WTC11 (cell line): ENCODE results near the gene NUP98. TPM values are rescaled to one million over a fixed set of nuclear protein-coding genes. Genes with fewer than 3 reads are reported as not detected.

Experiments used
- ATAC-seq: fragments of 200-7000 bp; cut with Tn5 transposase; 2 replicates; pipeline ENCODE4 v1.10.0; 2021; ENCODE audit warnings: mild to moderate bottlenecking, moderate library complexity
- CTCF ChIA-PET: fragments of 300-600 bp; sonication (Branson Sonifier 250); formaldehyde crosslinking; loops from one replicate; lab custom pipeline; 2021; ENCODE audit warnings: antibody characterized with exemption; lab: Charles Lee
- POLR2A ChIA-PET: fragments of 350-600 bp; sonication (Branson Sonifier 250); formaldehyde crosslinking; loops from one replicate; lab custom pipeline; 2021; ENCODE audit warnings: antibody characterized with exemption; lab: Charles Lee
- DNase-seq: peaks from one replicate; pipeline ENCODE4 v3.0.0; 2021; ENCODE audit warnings: low spot score
- H3K27ac Mint-ChIP-seq: 2 replicates; pipeline ENCODE4 v1.8.0; 2021; ENCODE audit warnings: mixed read lengths
- H3K27me3 Mint-ChIP-seq: 2 replicates; pipeline ENCODE4 v1.8.0; 2021; ENCODE audit warnings: low read depth, mild to moderate bottlenecking, moderate library complexity, mixed read lengths
- H3K36me3 Mint-ChIP-seq: 2 replicates; pipeline ENCODE4 v1.8.0; 2021; ENCODE audit warnings: mixed read lengths
- H3K4me1 Mint-ChIP-seq: 2 replicates; pipeline ENCODE4 v1.8.0; 2022; ENCODE audit warnings: mixed read lengths
- H3K4me3 Mint-ChIP-seq: 2 replicates; pipeline ENCODE4 v1.8.0; 2021; ENCODE audit warnings: mild to moderate bottlenecking, moderate library complexity, mixed read lengths
- H3K9me3 Mint-ChIP-seq: 2 replicates; pipeline ENCODE4 v1.8.0; 2021; ENCODE audit warnings: mixed read lengths
- ATF3 ChIP-seq: sonication (generic); formaldehyde crosslinking; conservative IDR thresholded peaks from 2 replicates; pipeline ENCODE4 v1.8.1; 2022; ENCODE audit warnings: mild to moderate bottlenecking, missing genetic modification reagents
- ATF6 ChIP-seq: sonication (generic); formaldehyde crosslinking; IDR thresholded peaks from 2 replicates; pipeline ENCODE4 v1.8.1; 2023; ENCODE audit warnings: mild to moderate bottlenecking, missing genetic modification reagents
- CBFB ChIP-seq: sonication (generic); formaldehyde crosslinking; IDR thresholded peaks from 2 replicates; pipeline ENCODE4 v1.8.1; 2022; ENCODE audit warnings: mild to moderate bottlenecking, low read depth, missing genetic modification reagents
- CREM ChIP-seq: sonication (generic); formaldehyde crosslinking; IDR thresholded peaks from 2 replicates; pipeline ENCODE4 v1.8.1; 2022; ENCODE audit warnings: mild to moderate bottlenecking, missing genetic modification reagents, moderate library complexity
- FOXP4 ChIP-seq: sonication (generic); formaldehyde crosslinking; IDR thresholded peaks from 2 replicates; pipeline ENCODE4 v1.8.0; 2022; ENCODE audit warnings: mild to moderate bottlenecking, missing genetic modification reagents
- GABPB1 ChIP-seq: sonication (generic); formaldehyde crosslinking; IDR thresholded peaks from 2 replicates; pipeline ENCODE4 v1.8.1; 2023; ENCODE audit warnings: mild to moderate bottlenecking, missing genetic modification reagents
- GTF2I ChIP-seq: fragments of 250-450 bp; sonication (Bioruptor Pico); conservative IDR thresholded peaks from 2 replicates; pipeline ENCODE4 v1.4.0; 2021; ENCODE audit warnings: mild to moderate bottlenecking
- MAX ChIP-seq: sonication (generic); formaldehyde crosslinking; IDR thresholded peaks from 2 replicates; pipeline ENCODE4 v1.8.0; 2022; ENCODE audit warnings: mild to moderate bottlenecking, missing genetic modification reagents
- NFATC4 ChIP-seq: fragments of 250-450 bp; sonication (Bioruptor Pico); IDR thresholded peaks from 2 replicates; pipeline ENCODE4 v1.9.0; 2021; ENCODE audit warnings: mild to moderate bottlenecking
- NR1H2 ChIP-seq: sonication (generic); formaldehyde crosslinking; IDR thresholded peaks from 2 replicates; pipeline ENCODE4 v1.9.0; 2021; ENCODE audit warnings: mild to moderate bottlenecking, moderate library complexity, missing genetic modification reagents
- NR3C1 ChIP-seq: sonication (generic); formaldehyde crosslinking; conservative IDR thresholded peaks from 2 replicates; pipeline ENCODE4 v1.8.1; 2023; ENCODE audit warnings: low read depth, mild to moderate bottlenecking, missing genetic modification reagents
- PREB ChIP-seq: sonication (generic); formaldehyde crosslinking; IDR thresholded peaks from 2 replicates; pipeline ENCODE4 v1.8.1; 2022; ENCODE audit warnings: mild to moderate bottlenecking, missing genetic modification reagents, moderate library complexity, borderline replicate concordance
- SMAD3 ChIP-seq: sonication (generic); formaldehyde crosslinking; IDR thresholded peaks from 2 replicates; pipeline ENCODE4 v1.8.0; 2022; ENCODE audit warnings: missing genetic modification reagents, mild to moderate bottlenecking, borderline replicate concordance
- SMAD4 ChIP-seq: sonication (generic); formaldehyde crosslinking; IDR thresholded peaks from 2 replicates; pipeline ENCODE4 v1.8.0; 2022; ENCODE audit warnings: mild to moderate bottlenecking, missing genetic modification reagents
- SOX15 ChIP-seq: fragments of 250-450 bp; sonication (Bioruptor Pico); IDR thresholded peaks from 2 replicates; pipeline ENCODE4 v1.9.0; 2021; ENCODE audit warnings: mild to moderate bottlenecking
- SP1 ChIP-seq: sonication (generic); formaldehyde crosslinking; conservative IDR thresholded peaks from 2 replicates; pipeline ENCODE4 v1.8.1; 2022; ENCODE audit warnings: missing genetic modification reagents
- USF2 ChIP-seq: sonication (generic); formaldehyde crosslinking; IDR thresholded peaks from 2 replicates; pipeline ENCODE4 v1.8.1; 2023; ENCODE audit warnings: mild to moderate bottlenecking, missing genetic modification reagents, moderate library complexity
- ZNF219 ChIP-seq: sonication (generic); formaldehyde crosslinking; IDR thresholded peaks from 2 replicates; pipeline ENCODE4 v1.8.0; 2023; ENCODE audit warnings: missing genetic modification reagents, mild to moderate bottlenecking, borderline replicate concordance
- ZNF232 ChIP-seq: sonication (generic); formaldehyde crosslinking; IDR thresholded peaks from 2 replicates; pipeline ENCODE4 v1.8.0; 2022; ENCODE audit warnings: mild to moderate bottlenecking, missing genetic modification reagents
- ZNF416 ChIP-seq: fragments of 250-450 bp; sonication (Bioruptor Pico); IDR thresholded peaks from 2 replicates; pipeline ENCODE4 v1.9.0; 2021; ENCODE audit warnings: mild to moderate bottlenecking, inconsistent platforms
- ZNF423 ChIP-seq: fragments of 250-450 bp; sonication (Bioruptor Pico); IDR thresholded peaks from 2 replicates; pipeline ENCODE4 v2.1.2; 2022; ENCODE audit warnings: mild to moderate bottlenecking, moderate library complexity
- total RNA-seq: library from RNA; stranded (reverse); gene quantifications from 3 replicates; pipeline ENCODE4 v1.2.3, GENCODE V29; 2021
- TF ChIP-seq, protein P1 (sequence below): sonication (generic); formaldehyde crosslinking; IDR thresholded peaks from 2 replicates; pipeline ENCODE4 v1.8.0; 2022; ENCODE audit warnings: mild to moderate bottlenecking, missing genetic modification reagents
- TF ChIP-seq, protein P2 (sequence below): sonication (generic); formaldehyde crosslinking; IDR thresholded peaks from 2 replicates; pipeline ENCODE4 v1.8.0; 2023; ENCODE audit warnings: missing genetic modification reagents
- TF ChIP-seq, protein P3 (sequence below): fragments of 250-450 bp; sonication (Bioruptor Pico); IDR thresholded peaks from 2 replicates; pipeline ENCODE4 v1.8.0; 2021; ENCODE audit warnings: mild to moderate bottlenecking
- TF ChIP-seq, protein P4 (sequence below): sonication (generic); formaldehyde crosslinking; IDR thresholded peaks from 2 replicates; pipeline ENCODE4 v1.8.1; 2023; ENCODE audit warnings: mild to moderate bottlenecking, missing genetic modification reagents, moderate library complexity

NUP98 gene
- total RNA-seq, 1 experiment from 2014 or later: 81.4 TPM

DNA sequence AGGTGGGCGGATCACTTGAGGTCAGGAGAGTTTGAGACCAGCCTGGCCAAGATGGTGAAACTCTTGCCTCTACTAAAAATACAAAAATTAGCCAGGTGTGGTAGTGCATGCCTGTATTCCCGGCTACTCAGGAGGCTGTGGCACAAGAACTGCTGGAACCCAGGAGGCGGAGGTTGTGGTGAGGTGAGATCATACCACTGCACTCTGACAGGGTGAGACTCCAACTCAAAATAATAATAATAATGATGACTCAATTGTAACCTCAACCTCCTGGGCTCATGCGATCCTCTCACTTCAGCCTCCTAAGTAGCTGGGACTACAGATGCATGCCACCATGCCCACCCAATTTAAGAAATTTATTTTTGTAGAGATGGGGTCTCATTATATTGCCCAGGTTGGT is 110.6 kb downstream of the NUP98 start:
- H3K27ac Mint-ChIP-seq: no peak overlapping the region
- POLR2A ChIA-PET: interaction anchor here (0.6 kb wide), 1 partner anchor 83 kb away, joined by 5 read pairs; no protein-coding TSS in a partner anchor
- ATAC-seq (no peak), DNase-seq (no peak)
- H3K27me3 Mint-ChIP-seq: no peaks in the 10 kb centered on the region
- H3K36me3 Mint-ChIP-seq: peaks cover 64% of the 10 kb centered on the region
- CTCF ChIA-PET: no interaction called here
- H3K9me3 Mint-ChIP-seq: no peaks in the 10 kb centered on the region
- TF ChIP-seq NFATC4 (no peak), MAX (CRISPR knock-in tag) (no peak), ZNF416 (CRISPR knock-in tag) (no peak), CREM (CRISPR knock-in tag) (no peak), ZNF423 (no peak), ZNF219 (no peak), GTF2I (CRISPR knock-in tag) (no peak)
- TF ChIP-seq, protein P1, sequence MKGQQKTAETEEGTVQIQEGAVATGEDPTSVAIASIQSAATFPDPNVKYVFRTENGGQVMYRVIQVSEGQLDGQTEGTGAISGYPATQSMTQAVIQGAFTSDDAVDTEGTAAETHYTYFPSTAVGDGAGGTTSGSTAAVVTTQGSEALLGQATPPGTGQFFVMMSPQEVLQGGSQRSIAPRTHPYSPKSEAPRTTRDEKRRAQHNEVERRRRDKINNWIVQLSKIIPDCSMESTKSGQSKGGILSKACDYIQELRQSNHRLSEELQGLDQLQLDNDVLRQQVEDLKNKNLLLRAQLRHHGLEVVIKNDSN: no peak
- TF ChIP-seq, protein P2, sequence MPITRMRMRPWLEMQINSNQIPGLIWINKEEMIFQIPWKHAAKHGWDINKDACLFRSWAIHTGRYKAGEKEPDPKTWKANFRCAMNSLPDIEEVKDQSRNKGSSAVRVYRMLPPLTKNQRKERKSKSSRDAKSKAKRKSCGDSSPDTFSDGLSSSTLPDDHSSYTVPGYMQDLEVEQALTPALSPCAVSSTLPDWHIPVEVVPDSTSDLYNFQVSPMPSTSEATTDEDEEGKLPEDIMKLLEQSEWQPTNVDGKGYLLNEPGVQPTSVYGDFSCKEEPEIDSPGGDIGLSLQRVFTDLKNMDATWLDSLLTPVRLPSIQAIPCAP (CRISPR knock-in tag): no peak
- H3K4me1 Mint-ChIP-seq: no peaks in the 10 kb centered on the region
- H3K4me3 Mint-ChIP-seq: no peak overlapping the region

- H3K27me3 Mint-ChIP-seq: no peaks in the 10 kb centered on the region
- peaks cover 69% of the 10 kb centered on the region for H3K36me3 Mint-ChIP-seq
- H3K27ac Mint-ChIP-seq: no peak overlapping the region
- no peaks in the 10 kb centered on the region for H3K9me3 Mint-ChIP-seq
- H3K4me3 Mint-ChIP-seq: no peak overlapping the region
- ATAC-seq: no peak
- no peak for TF ChIP-seq SMAD4 (CRISPR knock-in tag)
- TF ChIP-seq FOXP4: no peak
- TF ChIP-seq, protein P1: no peak
- TF ChIP-seq GABPB1: no peak
- TF ChIP-seq SP1 (CRISPR knock-in tag): no peak
- TF ChIP-seq SMAD3 (CRISPR knock-in tag): no peak
- TF ChIP-seq PREB (CRISPR knock-in tag): no peak
- no peak for TF ChIP-seq ZNF423
- no peak for TF ChIP-seq ATF6 (CRISPR knock-in tag)
- no peak for TF ChIP-seq SOX15 (CRISPR knock-in tag)
- TF ChIP-seq NR3C1 (CRISPR knock-in tag): no peak
- no peak for TF ChIP-seq CBFB (CRISPR knock-in tag)
- TF ChIP-seq NR1H2 (CRISPR knock-in tag): no peak
- no peak for TF ChIP-seq ATF3 (CRISPR knock-in tag)
- TF ChIP-seq, protein P3, sequence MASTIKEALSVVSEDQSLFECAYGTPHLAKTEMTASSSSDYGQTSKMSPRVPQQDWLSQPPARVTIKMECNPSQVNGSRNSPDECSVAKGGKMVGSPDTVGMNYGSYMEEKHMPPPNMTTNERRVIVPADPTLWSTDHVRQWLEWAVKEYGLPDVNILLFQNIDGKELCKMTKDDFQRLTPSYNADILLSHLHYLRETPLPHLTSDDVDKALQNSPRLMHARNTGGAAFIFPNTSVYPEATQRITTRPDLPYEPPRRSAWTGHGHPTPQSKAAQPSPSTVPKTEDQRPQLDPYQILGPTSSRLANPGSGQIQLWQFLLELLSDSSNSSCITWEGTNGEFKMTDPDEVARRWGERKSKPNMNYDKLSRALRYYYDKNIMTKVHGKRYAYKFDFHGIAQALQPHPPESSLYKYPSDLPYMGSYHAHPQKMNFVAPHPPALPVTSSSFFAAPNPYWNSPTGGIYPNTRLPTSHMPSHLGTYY (CRISPR knock-in tag): no peak
- TF ChIP-seq USF2 (CRISPR knock-in tag): no peak
- TF ChIP-seq, protein P4, sequence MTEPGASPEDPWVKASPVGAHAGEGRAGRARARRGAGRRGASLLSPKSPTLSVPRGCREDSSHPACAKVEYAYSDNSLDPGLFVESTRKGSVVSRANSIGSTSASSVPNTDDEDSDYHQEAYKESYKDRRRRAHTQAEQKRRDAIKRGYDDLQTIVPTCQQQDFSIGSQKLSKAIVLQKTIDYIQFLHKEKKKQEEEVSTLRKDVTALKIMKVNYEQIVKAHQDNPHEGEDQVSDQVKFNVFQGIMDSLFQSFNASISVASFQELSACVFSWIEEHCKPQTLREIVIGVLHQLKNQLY (CRISPR knock-in tag): no peak
- TF ChIP-seq ZNF232 (CRISPR knock-in tag): no peak
- ChIA-PET CTCF (no interaction called here), POLR2A (no interaction called here)
- DNase-seq: no peak
- no peaks in the 10 kb centered on the region for H3K4me1 Mint-ChIP-seq
Measured at GRCh38 chr11:3685923-3686322, 111.4 kb downstream of the NUP98 start.
